ENCODE data around the gene TCF4. TPM values are rescaled to one million over a fixed set of nuclear protein-coding genes. Genes with fewer than 3 reads are reported as not detected.

TCF4 gene
- total and polyA plus RNA-seq, 10 donors = 14.6 to 200 (median 153) TPM

DNA sequence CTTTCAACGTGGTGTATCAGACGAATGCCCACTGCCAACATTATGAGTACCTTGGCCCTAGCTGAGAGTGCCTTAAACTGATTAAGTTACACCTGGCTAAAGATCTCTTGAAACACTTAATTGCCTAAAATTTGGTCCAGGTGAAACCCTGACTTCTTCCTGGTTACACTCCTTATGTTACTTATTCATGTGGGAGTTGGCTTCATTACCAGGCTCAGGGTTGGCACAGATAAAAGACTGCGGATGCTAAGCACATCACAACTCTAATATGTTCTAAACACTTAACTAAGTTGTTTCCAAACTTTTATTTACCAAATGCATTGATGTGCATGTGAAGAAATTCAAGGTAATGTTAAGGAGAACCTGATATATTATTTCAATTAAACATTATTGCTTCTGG is 298.9 kb downstream of the TCF4 start:
- TF ChIP-seq POLR2A (IDR thresholded peaks at IDR 0.05) = no peak
- TF ChIP-seq CTCF (IDR thresholded peaks at IDR 0.05 in 8 of 11, conservative IDR thresholded peaks at IDR 0.05 in 3 of 11) = no peak
- TF ChIP-seq POLR2AphosphoS5 (IDR thresholded peaks at IDR 0.05) = no peak
- no peak for DNase-seq
- H3K36me3 ChIP-seq = peaks cover 0 to 1% (median 0%) of the 10 kb centered on the region in 6 donors
- 78 to 87% (median 80%) methylated on average over 3 of the region's 3 CpGs for WGBS, 5 donors
- no peaks in the 10 kb centered on the region for H3K9me3 ChIP-seq
- no peak overlapping the region for H3K4me3 ChIP-seq
- intact Hi-C loops (cut with DNase I; ENCODE audit: low total_unique reads) = no loop called here
- H3K27ac ChIP-seq = no peak overlapping the region
- H3K27me3 ChIP-seq (replicated peaks in 1 of 7) = no peaks in the 10 kb centered on the region
- peaks cover 0 to 47% (median 28%) of the 10 kb centered on the region in 6 donors for H3K4me1 ChIP-seq

- intact Hi-C loops (cut with DNase I; ENCODE audit: low total_unique reads) = no loop called here
- no peak for DNase-seq
- Histone ChIP-seq H3K27me3 (replicated peaks in 1 of 7) (no peaks in the 10 kb centered on the region), H3K27ac (peak overlapping the region in 3 of 8 donors; percentile 4 to 28 (median 9)), H3K36me3 (no peaks in the 10 kb centered on the region), H3K4me1 (peaks cover 0 to 47% (median 28%) of the 10 kb centered on the region in 6 donors), H3K9me3 (no peaks in the 10 kb centered on the region), H3K4me3 (no peak overlapping the region)
- TF ChIP-seq CTCF (IDR thresholded peaks at IDR 0.05 in 8 of 11, conservative IDR thresholded peaks at IDR 0.05 in 3 of 11) (no peak), POLR2AphosphoS5 (IDR thresholded peaks at IDR 0.05) (no peak), POLR2A (IDR thresholded peaks at IDR 0.05) (no peak)
- 85 to 92% (median 87%) methylated on average over 10 of the region's 10 CpGs for WGBS, 5 donors
Observed at GRCh38 chr18:55287935-55288868, 299.8 kb downstream of the TCF4 start.

DNA sequence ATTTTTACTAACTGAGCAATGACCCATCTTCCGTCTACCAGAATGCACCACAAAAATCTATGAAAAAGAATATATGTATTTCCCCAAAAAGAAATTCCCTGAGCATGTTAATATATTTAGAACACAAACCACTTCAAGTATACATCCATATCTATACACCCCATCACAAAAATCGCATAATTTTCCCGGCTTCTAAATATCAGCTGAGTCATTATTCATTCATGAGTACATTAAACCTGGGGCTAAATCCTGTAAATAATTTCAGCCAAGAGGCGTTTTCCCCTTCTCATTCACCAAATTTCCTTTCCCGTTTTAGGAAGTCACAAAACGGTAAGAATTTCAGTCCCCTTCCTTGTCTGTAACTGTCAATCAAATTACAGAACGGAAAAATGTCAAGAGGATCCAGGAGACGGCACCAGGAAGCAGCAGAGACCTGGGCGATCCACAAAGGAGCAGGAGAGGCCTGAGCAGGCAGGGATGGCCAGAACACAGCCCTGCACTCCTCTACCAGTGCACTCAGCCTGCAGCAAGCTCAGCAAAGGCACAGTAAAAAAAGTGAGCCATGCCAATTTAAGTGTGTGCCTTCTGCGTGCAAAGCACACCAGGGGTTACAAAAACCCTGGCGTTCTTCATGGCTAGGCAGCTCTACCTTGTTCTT is 300.7 kb downstream of the TCF4 start:
- Histone ChIP-seq H3K27me3 (replicated peaks in 1 of 7) (no peaks in the 10 kb centered on the region), H3K4me3 (no peak overlapping the region), H3K36me3 (no peaks in the 10 kb centered on the region), H3K27ac (peak overlapping the region in 4 of 8 donors; percentile 4 to 28 (median 8)), H3K4me1 (peaks cover 0 to 47% (median 28%) of the 10 kb centered on the region in 6 donors), H3K9me3 (no peaks in the 10 kb centered on the region)
- DNase-seq = no peak
- 42 to 59% (median 50%) methylated on average over 11 of the region's 11 CpGs for WGBS, 5 donors
- TF ChIP-seq POLR2AphosphoS5 (IDR thresholded peaks at IDR 0.05) = peak in 1 of 3 donors; percentile 26
- no peak for TF ChIP-seq CTCF (IDR thresholded peaks at IDR 0.05 in 8 of 11, conservative IDR thresholded peaks at IDR 0.05 in 3 of 11)
- TF ChIP-seq POLR2A (IDR thresholded peaks at IDR 0.05) = no peak
- intact Hi-C loops (cut with DNase I; ENCODE audit: low total_unique reads) = no loop called here

Data from spleen (tissue), 11 donors.